ENCODE data around the gene SERPINA9.

Gene SERPINA9

DNA sequence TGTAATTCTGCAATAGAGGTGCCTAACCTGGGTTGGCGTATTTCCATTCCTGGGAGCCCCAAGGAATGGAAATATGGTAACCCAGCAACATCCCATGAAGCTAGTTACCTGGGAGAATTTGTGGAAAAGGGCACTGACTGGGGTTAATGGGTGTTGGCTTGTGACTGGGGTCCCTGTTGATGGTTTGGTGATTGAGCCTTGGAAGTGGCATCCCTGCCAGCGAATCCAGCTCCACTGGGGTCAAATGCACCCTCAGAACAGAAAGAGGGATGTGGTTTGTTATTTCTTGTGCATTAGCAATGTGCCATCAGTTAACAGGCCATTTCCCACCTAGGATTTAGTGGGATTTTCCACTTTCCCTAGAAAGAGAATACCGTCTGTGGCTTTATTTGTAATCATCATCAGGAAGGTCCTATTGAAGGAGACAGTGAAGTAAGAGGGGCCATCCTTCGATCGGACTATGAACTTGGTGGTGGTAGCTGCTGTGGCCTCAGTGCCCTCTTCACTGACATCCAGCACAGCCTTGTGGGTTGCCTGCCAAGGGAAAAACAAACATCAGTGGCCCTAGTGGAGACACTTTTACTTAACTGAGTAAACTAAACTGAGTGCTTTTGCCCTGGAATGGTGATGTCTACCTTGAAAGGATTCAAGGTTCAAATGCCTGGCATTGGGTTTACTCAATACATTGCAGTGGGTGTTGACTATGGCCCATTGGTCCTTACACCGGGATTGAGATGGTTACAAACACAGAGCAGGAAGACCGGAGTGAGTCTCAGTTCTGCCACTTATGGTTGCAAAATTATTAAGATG lies 13.0 kb downstream of the SERPINA9 start:
- no peak for DNase-seq (ENCODE audit: low read depth)

DNA sequence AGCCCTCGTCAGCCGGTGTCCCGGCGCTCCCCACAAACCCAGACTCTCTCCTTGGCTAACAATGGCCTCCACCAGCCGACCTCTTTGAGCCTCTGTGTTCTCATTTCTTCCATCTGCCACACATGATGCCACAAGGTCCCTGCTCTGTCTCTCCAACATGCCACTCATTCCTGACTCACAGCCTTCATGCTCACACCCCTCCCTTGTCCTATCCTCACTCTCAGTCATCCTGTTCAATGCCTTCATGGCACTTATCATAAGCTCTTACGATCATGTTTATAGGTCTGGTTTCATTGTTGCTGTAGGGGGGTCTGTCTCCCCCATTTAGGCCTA lies 13.8 kb downstream of the SERPINA9 start:
- no peak for DNase-seq (ENCODE audit: low read depth)

DNA sequence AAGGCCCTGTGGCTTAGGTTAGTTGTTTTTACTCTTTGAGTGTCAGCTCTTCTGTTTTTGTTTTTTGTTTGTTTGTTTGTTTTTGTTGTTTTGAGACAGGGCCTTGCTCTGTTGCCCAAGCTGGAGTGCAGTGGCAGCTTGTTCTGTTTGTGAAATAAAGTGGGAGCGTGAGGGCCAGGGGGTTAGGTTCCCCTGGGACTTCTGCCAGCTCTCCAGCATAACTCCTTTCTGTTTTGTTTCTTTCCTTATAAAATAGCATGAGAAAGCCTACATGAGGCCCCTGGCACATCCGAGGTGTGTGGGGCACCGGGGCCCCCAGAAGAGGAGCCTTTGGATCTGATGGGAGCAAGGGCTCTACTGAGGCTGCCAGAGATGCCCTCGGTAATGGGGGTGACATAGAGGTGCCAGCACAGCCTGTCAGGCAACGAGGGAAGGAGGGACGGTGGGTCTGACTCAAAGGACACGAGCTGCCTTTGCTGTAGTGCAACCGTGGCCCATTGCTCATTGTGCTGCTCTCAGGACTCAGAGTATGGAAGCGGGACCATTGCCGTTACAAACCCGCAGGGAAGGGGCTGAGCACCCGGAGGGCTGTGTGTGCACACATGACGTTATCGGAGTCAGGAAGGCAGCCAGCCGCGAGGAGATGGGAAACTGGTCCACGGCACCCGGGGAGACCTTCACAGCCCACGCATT lies 14.3 kb downstream of the SERPINA9 start:
- DNase-seq (ENCODE audit: low read depth), result no peak

DNA sequence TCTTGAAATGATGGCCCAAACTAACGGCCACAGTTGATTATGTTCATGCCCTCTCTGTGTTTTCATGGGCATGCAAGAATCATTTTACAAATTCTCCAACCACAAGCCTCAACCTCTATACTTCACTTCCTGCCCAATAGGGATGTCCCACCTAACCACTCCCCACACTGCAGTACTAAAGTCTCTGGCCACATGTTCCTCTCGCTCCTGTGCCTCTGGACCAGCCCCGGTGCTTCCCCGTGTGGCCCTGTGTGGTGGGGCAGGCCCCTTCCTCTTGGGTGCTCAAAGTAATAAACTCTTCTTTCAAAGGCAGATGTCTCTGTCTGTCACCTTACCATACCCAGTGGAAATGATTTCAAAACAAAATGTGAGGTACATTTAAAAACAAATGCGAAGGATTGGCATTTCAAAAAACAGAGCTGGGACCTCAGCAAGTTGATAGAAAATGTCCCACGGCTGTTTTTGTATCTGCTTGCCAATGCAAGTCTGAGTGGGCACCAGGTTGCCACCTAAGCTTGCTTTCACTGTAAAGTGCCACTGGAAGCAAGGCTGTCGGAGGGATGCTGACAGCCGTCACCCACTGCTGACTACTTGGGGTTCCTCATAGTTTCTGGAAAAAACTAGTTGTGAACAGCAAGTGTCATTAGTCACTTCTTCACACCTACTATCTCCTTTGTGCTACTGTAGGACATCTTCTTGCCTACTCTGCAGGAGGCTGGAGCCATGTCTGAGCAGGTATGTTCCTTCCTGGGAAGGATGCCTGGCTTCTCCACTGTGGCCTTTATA lies 15.2 kb downstream of the SERPINA9 start:
- DNase-seq (ENCODE audit: low read depth), result no peak

DNA sequence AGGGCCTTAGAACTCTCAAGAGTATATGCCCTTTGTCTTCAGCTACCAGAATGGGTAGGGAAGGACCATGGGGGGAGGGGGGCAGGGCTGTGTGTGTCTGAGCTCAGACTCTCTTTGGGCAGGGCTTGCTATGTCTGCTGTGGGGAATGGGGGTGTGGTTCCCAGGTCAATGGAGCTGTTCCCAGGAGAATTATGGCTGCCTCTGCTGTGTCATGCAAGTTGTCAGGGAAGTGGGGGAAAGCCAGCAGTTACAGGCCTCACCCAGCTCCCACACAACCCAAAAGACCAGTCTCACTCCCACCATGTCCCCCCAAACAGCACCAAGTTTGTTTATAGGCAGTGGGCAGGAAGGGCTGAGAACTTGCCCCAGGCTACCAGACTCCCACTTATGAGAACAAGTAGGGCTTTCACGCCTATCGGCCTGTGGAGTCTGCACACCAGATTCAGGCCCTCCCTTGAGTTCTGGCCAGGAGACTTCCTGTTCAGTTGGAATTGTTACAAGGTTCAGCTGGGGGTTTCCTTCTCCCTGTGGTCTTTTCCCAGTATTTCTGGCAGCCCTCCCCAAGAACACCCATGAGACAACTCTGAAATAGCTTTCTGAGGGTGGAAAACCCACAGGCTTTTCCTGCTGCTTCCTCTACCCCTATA lies 17.3 kb downstream of the SERPINA9 start:
- no peak for DNase-seq (ENCODE audit: low read depth)

DNA sequence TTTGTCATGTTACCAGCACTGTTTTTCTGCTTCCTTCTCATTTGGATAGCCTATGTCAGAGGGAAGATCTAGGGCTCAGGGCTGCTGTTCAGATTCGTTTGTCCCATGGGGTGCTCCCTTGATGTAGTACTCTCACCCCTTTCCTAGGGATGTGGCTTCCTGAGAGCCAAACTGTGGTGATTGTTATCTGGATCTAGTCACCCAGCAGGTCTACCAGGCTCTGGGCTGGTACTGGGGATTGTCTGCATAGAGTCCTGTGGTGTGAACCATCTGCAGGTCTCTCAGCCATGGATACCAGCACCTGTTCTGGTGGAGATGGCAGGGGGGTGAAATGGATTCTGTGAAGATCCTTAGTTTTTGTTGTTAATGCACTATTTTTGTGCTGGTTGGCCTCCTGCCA lies 17.9 kb downstream of the SERPINA9 start:
- DNase-seq (ENCODE audit: low read depth), result no peak

DNA sequence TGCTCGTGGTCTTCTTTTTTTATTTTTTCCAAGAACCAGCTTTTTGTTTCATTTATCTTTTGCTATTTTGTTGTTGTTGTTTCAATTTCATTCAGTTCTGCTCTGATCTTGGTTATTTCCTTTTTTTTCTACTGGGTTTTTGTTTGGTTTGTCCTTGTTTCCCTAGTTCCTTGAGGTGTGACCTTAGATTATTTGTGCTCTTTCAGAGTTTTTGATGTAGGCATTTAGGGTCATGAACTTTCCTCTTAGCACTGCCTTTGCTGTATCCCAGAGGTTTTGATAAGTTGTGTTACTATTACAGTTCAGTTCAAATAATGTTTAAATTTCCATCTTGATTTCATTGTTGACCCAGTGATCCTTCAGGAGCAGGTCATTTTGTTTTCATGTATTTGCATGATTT lies 20.1 kb downstream of the SERPINA9 start:
- no peak for DNase-seq (ENCODE audit: low read depth)

DNA sequence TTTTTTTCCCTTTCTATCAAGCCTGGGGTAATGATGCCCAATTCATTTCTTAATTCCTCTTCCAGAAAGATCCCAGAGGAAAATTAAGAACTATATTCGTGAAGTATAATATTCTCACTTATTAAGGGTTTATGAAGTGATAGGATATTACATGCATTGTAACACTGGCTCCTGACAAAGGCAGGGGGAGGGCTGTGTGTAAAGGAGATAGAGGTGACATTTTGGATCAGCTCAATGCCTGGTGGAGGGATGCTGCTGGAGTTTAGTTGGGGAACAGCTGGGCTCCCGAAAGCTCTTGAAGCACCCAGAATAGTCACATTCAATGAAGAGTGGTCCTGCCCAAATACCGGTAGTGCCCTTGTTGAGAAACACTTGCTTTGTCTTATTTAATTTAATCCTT lies 24.2 kb downstream of the SERPINA9 start:
- no peak for DNase-seq (ENCODE audit: low read depth)

DNA sequence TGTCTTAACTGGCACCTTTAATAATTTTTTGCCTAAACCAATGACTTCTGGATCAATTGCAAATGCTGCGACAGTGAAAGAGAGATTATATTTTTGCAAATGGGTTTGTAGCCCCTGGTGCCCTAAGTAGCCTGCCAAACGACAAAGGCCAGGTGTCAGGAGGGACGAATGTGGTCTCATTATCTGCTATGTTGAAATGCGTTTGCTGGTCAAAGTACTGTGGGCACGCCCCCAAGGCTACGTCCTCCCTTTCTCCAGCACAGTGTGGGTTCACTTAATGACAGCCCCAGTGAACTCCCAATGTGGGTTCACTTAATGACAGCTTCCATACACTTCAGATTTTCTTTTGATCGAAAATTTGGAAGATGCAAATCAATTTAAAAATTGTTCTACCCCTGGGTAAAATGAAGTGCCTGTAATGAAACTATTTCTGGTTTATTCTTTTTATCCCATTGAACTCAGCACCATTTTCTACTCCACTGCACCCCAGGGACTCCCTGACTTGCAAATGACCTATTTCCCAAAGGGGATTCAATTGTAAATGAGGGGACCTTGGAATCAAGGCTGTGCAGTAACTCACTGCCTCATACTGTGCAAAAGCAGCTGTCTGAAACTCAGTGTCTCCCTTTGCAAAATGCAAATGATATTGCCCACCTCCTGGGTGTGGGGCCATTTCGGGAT lies 24.8 kb downstream of the SERPINA9 start:
- no peak for DNase-seq (ENCODE audit: low read depth)

DNA sequence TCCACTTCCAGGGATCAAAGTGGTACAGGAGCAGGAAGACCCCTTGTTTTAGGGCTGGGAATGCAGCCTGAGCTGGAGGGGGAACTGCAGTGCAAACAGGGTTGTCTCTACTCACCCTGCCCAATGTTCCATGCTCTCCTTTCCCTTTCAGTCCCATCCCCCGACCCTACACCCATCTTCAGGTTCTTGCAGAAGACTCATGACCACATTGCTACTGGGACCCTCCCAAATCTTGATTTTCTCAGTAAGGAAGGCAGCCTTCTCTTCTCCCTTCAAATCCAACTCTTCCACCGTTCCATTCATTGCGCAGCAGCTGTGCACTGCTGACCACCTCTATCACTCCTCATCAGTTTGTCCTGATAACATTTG lies 25.3 kb downstream of the SERPINA9 start:
- no peak for DNase-seq (ENCODE audit: low read depth)

DNA sequence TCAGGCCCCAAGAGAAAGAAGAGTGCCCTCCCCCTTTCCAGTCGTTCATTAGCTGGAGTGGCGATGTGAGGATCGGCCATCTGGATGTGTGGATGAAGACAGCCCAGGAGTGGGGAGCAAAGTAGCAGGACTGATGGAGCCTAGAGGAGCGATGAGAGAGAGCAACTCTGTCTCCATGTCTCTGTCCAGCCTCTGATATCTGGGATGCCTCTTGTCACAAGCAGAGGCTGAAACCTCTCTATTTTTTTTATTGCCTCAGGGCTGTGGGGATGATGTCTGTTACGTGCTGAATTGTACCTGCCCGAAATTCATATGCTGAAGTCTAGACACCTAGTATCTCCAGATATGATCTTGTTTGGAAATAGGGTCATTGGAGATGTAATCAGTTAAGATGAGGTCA lies 26.1 kb downstream of the SERPINA9 start:
- no peak for DNase-seq (ENCODE audit: low read depth)

DNA sequence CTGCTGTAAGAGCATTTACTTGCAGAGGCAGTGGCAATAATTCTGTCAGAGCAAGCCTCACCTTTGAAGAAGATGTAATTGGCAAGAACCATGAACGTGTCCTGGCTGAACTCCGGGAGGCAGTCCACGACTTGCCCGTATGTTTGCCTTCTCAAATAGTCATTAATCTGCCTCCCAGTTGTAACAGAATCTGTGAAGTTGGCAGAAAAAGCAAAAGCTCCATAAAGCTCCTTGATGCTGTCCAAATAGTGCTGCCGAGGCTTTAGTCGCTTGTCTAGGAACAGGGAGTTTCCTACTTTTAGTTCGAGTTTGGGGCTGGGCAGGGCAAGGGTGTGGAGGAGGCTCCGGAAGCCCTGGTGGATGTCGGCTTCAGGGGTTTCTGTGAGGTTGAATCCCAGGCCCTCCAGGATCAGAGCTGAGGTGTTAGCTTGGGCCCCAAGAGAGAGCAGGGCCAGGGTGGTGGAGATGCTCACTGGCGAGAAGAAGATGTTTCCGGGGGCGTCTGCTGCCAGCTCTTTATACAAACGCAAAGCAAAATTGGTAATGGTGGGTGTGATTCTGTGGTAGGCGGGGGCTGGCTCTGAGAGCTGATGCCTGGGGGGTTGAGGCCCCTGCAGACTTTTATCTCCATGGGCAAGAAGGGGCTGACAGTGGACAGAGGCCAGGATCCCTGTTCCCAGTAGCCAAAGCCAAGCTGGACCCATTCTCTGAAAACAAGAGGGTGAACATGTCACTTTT lies 27.8 kb downstream of the SERPINA9 start:
- no peak for DNase-seq (ENCODE audit: low read depth)

DNA sequence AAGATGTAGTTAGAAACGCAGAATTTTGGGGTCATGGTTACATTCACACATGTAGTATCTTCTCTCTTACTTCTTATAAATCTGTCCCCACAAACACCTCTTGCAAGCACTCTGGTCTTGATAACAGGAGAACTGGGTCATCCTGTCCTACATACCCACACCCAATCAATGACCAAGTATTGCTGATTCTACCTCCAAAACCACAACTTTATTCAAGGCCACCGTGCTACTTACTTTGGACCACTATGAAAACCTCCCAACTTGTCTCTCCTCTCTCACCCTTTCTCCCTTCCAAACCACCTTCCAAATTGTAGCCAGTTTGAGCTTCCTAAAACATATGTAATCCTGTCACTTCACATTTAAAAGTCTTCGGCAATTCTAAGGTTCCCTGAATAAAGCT lies 28.8 kb downstream of the SERPINA9 start:
- no peak for DNase-seq (ENCODE audit: low read depth)

DNA sequence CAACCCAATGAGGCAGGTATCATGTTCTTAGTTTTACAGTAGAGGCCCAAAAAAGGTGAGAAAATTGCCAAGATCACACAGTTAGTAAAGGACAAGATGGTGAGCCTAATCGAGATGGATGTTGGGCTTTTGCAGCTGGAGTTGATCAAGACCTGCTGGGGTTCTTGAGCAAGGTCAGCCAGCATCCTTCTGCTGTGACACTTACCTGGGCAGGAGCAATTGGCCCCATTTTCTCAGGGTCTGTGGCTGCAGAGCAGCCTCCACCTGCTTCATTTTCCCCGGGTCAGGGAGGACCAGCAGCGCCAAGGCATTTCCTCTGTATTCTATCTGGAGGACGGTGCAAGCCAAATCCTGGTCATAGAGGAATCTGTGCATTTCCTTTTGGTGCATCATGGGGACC lies 29.9 kb downstream of the SERPINA9 start:
- DNase-seq (ENCODE audit: low read depth), result no peak

DNA sequence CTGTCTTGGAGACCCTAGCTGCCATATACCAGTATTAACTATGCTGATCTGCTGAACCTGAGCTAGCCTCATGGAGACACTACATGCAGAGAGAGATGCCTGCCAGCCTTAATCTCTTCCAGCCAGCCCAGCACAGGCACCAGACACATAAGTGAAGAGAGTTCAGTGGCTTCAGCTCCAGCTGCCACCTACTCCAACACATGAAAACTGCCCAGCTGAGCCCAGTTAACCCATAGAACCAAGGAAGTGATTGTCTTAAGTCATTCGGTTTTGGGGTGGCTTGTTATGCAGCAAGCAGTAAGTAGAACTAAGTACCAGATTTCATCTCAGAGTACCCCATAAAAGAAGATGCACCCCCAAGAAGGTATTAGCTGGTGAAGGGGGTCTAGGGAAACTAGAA lies 31.0 kb downstream of the SERPINA9 start:
- no peak for DNase-seq (ENCODE audit: low read depth)

DNA sequence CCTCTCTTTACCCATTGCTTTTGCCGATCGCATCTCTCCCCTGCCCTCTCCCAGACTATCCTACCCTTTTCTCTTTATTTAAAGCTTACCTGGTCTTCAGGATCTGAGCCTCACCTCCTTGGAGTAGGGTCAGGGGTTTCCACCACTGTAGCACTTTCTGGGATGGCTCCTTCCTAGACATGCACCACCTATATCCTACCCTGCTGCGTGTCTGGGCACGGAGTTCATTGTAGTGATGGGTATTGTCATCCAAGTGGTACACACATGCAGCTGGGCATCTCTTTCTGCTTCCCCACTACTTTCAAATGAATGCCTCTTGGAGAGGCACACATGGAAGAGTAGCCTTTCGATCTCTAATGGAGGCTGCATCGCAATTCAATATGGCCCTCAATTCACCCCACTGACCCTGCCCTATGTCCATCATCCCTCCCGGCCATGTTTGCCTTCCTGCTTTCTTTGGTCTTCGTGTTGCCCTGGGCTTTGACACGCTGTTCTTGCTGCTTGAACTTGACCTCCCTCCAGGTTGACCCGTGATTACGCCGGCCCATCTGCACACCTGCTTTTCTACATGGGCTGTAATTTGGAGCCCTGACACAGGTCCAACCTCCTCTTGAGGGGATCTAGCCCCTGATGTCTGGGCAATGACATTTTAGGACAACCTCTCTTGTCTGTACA lies 34.3 kb downstream of the SERPINA9 start:
- no peak for DNase-seq (ENCODE audit: low read depth)

DNA sequence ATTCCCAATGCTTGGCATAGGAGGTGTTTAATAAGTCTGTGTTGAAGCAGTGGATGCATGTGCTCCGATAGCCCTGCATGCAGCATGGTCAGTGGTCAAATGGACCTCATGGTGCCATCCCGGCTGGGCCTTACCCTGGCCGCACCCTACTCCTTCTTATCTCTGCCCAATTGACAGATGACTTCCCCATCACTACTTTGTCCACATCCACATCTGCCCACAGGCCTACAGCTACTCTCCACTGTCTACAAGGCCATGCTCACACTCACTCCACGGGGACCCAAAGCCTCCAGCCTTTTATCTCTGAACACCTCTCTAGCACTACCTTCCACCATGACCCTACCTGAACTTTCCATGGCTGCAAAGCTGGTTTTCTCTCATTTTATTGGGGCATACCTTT lies 34.9 kb downstream of the SERPINA9 start:
- DNase-seq (ENCODE audit: low read depth), result no peak

DNA sequence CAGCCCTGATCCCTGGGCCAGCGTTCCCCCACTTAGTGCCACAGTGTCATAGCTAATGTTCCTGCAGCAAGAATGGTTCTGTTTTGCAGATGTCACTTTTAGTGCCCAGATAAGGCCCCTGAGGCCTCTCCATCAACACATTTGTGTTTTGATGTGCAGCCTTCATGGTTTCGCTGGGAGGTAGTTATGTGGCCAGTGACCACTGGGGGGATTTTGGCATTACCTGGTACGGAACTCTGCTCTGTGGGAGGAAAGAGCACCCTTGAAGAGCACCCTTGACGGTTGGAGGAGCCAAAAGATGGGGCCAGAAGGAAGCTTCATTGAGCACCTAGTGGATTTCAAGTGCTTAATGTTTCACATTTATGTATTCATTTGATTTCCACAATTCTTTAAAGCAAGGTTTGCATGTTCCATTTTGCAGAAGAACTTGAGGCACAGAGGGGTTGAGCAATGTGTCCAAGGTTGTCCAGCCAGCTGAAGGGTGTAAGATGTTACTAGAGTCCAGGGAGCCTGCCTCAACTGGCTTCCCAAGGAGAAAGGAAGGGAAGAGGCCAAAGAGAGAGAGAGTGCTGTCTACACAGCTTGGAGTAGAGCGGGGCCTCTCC lies 36.4 kb downstream of the SERPINA9 start:
- no peak for DNase-seq (ENCODE audit: low read depth)

DNA sequence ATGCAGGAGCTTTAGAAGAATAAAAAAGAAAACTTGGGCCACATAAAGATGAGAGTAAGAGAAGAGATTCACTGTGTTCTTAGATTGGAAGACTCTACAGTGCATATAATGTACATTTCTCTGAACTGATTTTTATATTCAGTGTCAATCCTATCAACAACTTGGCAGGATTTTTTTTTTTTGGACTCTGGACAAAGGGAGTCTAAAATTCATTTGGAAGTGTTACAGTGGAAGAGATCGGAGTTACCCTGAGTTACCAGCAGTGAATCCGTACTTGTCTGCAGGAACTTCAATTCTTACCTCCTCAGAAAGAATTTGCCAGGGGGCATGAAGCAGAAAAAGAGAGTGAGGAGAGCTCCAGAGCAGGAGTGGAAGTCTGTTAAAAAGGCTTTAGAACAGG lies 47.4 kb downstream of the SERPINA9 start:
- DNase-seq (ENCODE audit: low read depth), result no peak

DNA sequence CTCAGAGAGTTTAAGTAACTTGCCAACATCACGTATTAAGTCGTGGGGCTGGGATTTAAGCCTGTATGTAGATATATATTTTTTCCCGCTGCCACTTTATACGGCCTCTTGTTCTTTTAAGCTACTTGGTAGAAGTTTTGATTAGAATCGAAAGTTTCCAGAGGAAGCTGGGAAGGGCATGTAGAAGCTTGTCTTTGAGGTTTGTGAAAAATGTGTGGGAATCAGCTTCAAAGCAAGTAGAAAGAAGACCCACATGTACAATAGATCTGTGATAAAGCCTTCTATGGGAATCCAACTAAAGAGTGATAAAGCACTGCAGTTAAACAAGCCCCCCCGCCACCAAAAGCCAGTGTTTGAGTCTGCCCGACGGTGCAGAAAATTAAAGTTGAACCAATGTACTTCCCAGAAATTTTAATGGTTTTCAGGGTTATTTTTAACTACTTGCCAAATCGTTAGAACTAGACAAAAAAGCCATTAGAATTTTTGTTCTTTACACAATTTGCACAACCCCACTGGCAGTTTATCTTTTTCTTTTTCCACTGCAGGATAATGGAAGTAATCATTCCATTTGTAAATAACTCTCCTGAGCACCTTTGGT lies 48.9 kb downstream of the SERPINA9 start:
- DNase-seq (ENCODE audit: low read depth), result no peak

All from iris pigment epithelial cell (primary cell).